GM19324 (cell line): Measurements from ENCODE around the gene ZDHHC18.
A peak's percentile ranks its signal among the peaks of the same experiment; 100 is the strongest.
"Not testable (repeated sequence)": the region's sequence is repeated elsewhere in the genome, so short reads cannot be mapped to it uniquely, and the experiment has no call there.

ENCODE experiments used
- ATAC-seq: cut with Tn5 transposase; IDR thresholded peaks from one replicate; pipeline ENCODE4 v1.9.1; 2021; ENCODE audit warnings: mild to moderate bottlenecking, moderate library complexity; ENCODE audit not compliant: unreplicated experiment, low FRiP score

ZDHHC18 gene

GRCh38 chr1:26856604-26857469 is 30.3 kb downstream of the ZDHHC18 start:
- no peak for ATAC-seq

GRCh38 chr1:26857473-26858060 is 31.1 kb downstream of the ZDHHC18 start:
- no peak for ATAC-seq

GRCh38 chr1:26858160-26858559 is 31.7 kb downstream of the ZDHHC18 start:
- ATAC-seq: no peak

GRCh38 chr1:26858891-26859640 is 32.6 kb downstream of the ZDHHC18 start:
- ATAC-seq: no peak

GRCh38 chr1:26861286-26861701 is 34.8 kb downstream of the ZDHHC18 start:
- ATAC-seq: no peak

GRCh38 chr1:26861889-26862378 is 35.4 kb downstream of the ZDHHC18 start:
- no peak for ATAC-seq

- ATAC-seq: no peak
These were observed 36.5 kb downstream of the ZDHHC18 start, which contains the start of gene SFN for GRCh38 chr1:26862781-26863684. Gene SFN (plus strand): TSS chr1:26863149. CDS start chr1:26863213, 64 bp downstream.

- no peak for ATAC-seq
These were observed 37.2 kb downstream of the ZDHHC18 start for GRCh38 chr1:26863685-26864077.

- ATAC-seq: peak; percentile 89
These were observed 38.4 kb downstream of the ZDHHC18 start for GRCh38 chr1:26864610-26865480.

- ATAC-seq: not testable (repeated sequence)
These were observed 46.6 kb downstream of the ZDHHC18 start for GRCh38 chr1:26873097-26873496.

- ATAC-seq: no peak
These were observed 48.4 kb downstream of the ZDHHC18 start for GRCh38 chr1:26874896-26875295.

- ATAC-seq: no peak
These were observed 50.8 kb downstream of the ZDHHC18 start for GRCh38 chr1:26877326-26877725.

- no peak for ATAC-seq
These were observed 53.3 kb downstream of the ZDHHC18 start for GRCh38 chr1:26879793-26880192.

- not testable (repeated sequence) for ATAC-seq
These were observed 55.1 kb downstream of the ZDHHC18 start for GRCh38 chr1:26881611-26882010.

- ATAC-seq: no peak
These were observed 56.4 kb downstream of the ZDHHC18 start for GRCh38 chr1:26882696-26883463.

GRCh38 chr1:26887125-26887524 is 60.6 kb downstream of the ZDHHC18 start:
- no peak for ATAC-seq

GRCh38 chr1:26888231-26888630 is 61.7 kb downstream of the ZDHHC18 start:
- ATAC-seq: no peak
